K562 (cell line): ENCODE results near the gene DDIT3. TPM values are rescaled to one million over a fixed set of nuclear protein-coding genes. Genes with fewer than 3 reads are reported as not detected.

Source experiments
- ATF2 ChIP-seq: sonication (generic); formaldehyde crosslinking; IDR thresholded peaks from 2 replicates; pipeline ENCODE4 v1.8.1; 2022; ENCODE audit warnings: missing genetic modification reagents
- CBX8 ChIP-seq: fragments of 200-600 bp; sonication (generic); IDR thresholded peaks from 2 replicates; pipeline ENCODE4 v1.6.1; 2012; ENCODE audit warnings: borderline replicate concordance, mixed run types, low read depth, mild to moderate bottlenecking, moderate library complexity, mixed read lengths, low read length, control low read depth, inconsistent platforms; ENCODE audit not compliant: poor library complexity, severe bottlenecking; ENCODE audit errors: extremely low read depth
- GTF2F1 ChIP-seq: IDR thresholded peaks from 2 replicates; pipeline ENCODE4 v1.6.1; 2011; ENCODE audit warnings: low read depth, low read length, improper control_type of control experiment
- HIVEP1 ChIP-seq: fragments of 250-450 bp; sonication (Bioruptor Pico); IDR thresholded peaks from 2 replicates; pipeline ENCODE4 v1.4.0; 2020; ENCODE audit warnings: mild to moderate bottlenecking
- HMBOX1 ChIP-seq: sonication (generic); IDR thresholded peaks from 2 replicates; pipeline ENCODE4 v1.6.1; 2016
- KDM5B ChIP-seq: fragments of 200-600 bp; sonication (generic); IDR thresholded peaks from 2 replicates; pipeline ENCODE4 v1.6.1; 2012; ENCODE audit warnings: low read depth, mild to moderate bottlenecking, moderate library complexity, low read length, control low read depth, inconsistent platforms; ENCODE audit not compliant: insufficient replicate concordance
- MTA3 ChIP-seq: fragments of 450-650 bp; formaldehyde crosslinking; IDR thresholded peaks from 2 replicates; pipeline ENCODE4 v1.6.1; 2017; ENCODE audit warnings: mild to moderate bottlenecking, borderline replicate concordance
- SMARCA4 ChIP-seq: fragments of 450-650 bp; IDR thresholded peaks from 2 replicates; pipeline ENCODE4 v1.6.1; 2016
- TCFL5 ChIP-seq: fragments of 250-450 bp; sonication (Bioruptor Pico); conservative IDR thresholded peaks from 2 replicates; pipeline ENCODE4 v1.6.1; 2021; ENCODE audit warnings: mild to moderate bottlenecking, moderate library complexity, matching md5 sums
- TEAD2 ChIP-seq: fragments of 450-650 bp; IDR thresholded peaks from 2 replicates; pipeline ENCODE4 v1.6.1; 2016; ENCODE audit warnings: missing genetic modification characterization, control low read depth, missing compliant biosample characterization
- ZFP91 ChIP-seq: sonication (generic); formaldehyde crosslinking; IDR thresholded peaks from 2 replicates; pipeline ENCODE4 v1.8.0; 2022; ENCODE audit warnings: mild to moderate bottlenecking, missing genetic modification reagents
- ZHX1 ChIP-seq: fragments of 150-350 bp; conservative IDR thresholded peaks from 2 replicates; pipeline ENCODE4 v1.6.1; 2014; ENCODE audit warnings: low read length
- ZNF124 ChIP-seq: sonication (generic); formaldehyde crosslinking; IDR thresholded peaks from 2 replicates; pipeline ENCODE4 v1.8.1; 2022; ENCODE audit warnings: missing genetic modification reagents
- ZNF232 ChIP-seq: sonication (generic); formaldehyde crosslinking; IDR thresholded peaks from 2 replicates; pipeline ENCODE4 v1.8.0; 2022; ENCODE audit warnings: mild to moderate bottlenecking, missing genetic modification reagents
- ZNF449 ChIP-seq: fragments of 250-450 bp; sonication (Bioruptor Pico); IDR thresholded peaks from 2 replicates; pipeline ENCODE4 v1.8.0; 2022; ENCODE audit warnings: moderate library complexity, mild to moderate bottlenecking, inconsistent platforms
- ZNF76 ChIP-seq: fragments of 250-450 bp; sonication (Bioruptor Pico); IDR thresholded peaks from 2 replicates; pipeline ENCODE4 v1.4.0; 2020; ENCODE audit warnings: mild to moderate bottlenecking, moderate library complexity, borderline replicate concordance
- polyA plus RNA-seq, 8 experiments: library from polyadenylated mRNA; depleted of rRNA in 4 of 8; stranded (reverse) in 5 of 8; unstranded in 3 of 8; fragments of >200 nt; fragmentation: Nextera tagmentation in 2 of 8; fragmentation: Illumina TruSeq in 1 of 8; extraction: Ambion mirVana in 2 of 8; extraction: Trizol in 1 of 8; gene quantifications; 2 replicates each; pipeline versions ENCODE4 v1.2.1 to v1.2.3, GENCODE V29; 2011 to 2014; ENCODE audit warnings: inconsistent platforms in 1 of 8, missing spikeins in 1 of 8
- total RNA-seq, 7 experiments: library from RNA; depleted of rRNA in 6 of 7; stranded (reverse); fragments of >200 nt in 6 of 7; fragmentation: Illumina TruSeq in 2 of 7; extraction: Trizol in 2 of 7; gene quantifications; 2 replicates each; pipeline versions ENCODE4 v1.2.1 to v1.2.3, GENCODE V29; 2011 to 2021; ENCODE audit warnings: low replicate concordance in 1 of 7

The DDIT3 gene
- total and polyA plus RNA-seq, 9 of the 15 experiments (the other 6 are each of a cell fraction or from before 2014, with no cell fraction given) = 59.1 to 272 (median 89.9) TPM

- TF ChIP-seq HIVEP1 (CRISPR knock-in tag) (no peak), TEAD2 (tag) (no peak), ZNF124 (CRISPR knock-in tag) (no peak), SMARCA4 (no peak), GTF2F1 (no peak), MTA3 (no peak), ZNF76 (CRISPR knock-in tag) (no peak), ATF2 (CRISPR knock-in tag) (no peak), CBX8 (no peak), KDM5B (peak; percentile 28), ZFP91 (CRISPR knock-in tag) (no peak), HMBOX1 (no peak), ZHX1 (no peak), ZNF449 (CRISPR knock-in tag) (no peak), ZNF232 (CRISPR knock-in tag) (no peak), TCFL5 (CRISPR knock-in tag) (no peak)
Measured at GRCh38 chr12:57550641-57551549, 30.6 kb upstream of the DDIT3 start (continued).
